Heart left ventricle (tissue), 16 donors: ENCODE data around the gene ATP2B2. TPM values are rescaled to one million over a fixed set of nuclear protein-coding genes. Genes with fewer than 3 reads are reported as not detected.

ENCODE experiments used
- ATAC-seq, 4 donors: fragments of 200-7000 bp; cut with Tn5 transposase; one replicate each; pipeline ENCODE4 v1.9.1; 2020 to 2022; ENCODE audit warnings: moderate library complexity in 4 of 4, mild to moderate bottlenecking in 3 of 4, moderate number of reproducible peaks in 1 of 4
- DNase-seq, 5 donors: peaks; one replicate each; pipeline ENCODE4 v3.0.0-alpha.2; 2020
- H3K27ac ChIP-seq, 12 donors: fragments of 200-600 bp; sonication (generic) in 4 of 12; one replicate each; pipeline versions ENCODE4 v1.5.0 to v1.8.0; 2016 to 2022; ENCODE audit warnings: mild to moderate bottlenecking in 2 of 12
- H3K27me3 ChIP-seq, 9 donors: fragments of 200-600 bp; sonication (generic) in 2 of 9; one replicate each; pipeline versions ENCODE4 v1.5.1 to v1.8.0; 2016 to 2022; ENCODE audit warnings: mild to moderate bottlenecking in 3 of 9
- H3K36me3 ChIP-seq, 9 donors: fragments of 200-600 bp; sonication (generic) in 2 of 9; one replicate each; pipeline versions ENCODE4 v1.5.0 to v1.8.0; 2018 to 2022; ENCODE audit warnings: mild to moderate bottlenecking in 2 of 9
- H3K4me1 ChIP-seq, 12 donors: fragments of 200-600 bp; sonication (generic) in 4 of 12; one replicate each; pipeline versions ENCODE4 v1.5.0 to v1.8.0; 2016 to 2022; ENCODE audit warnings: mild to moderate bottlenecking in 3 of 12
- H3K4me3 ChIP-seq, 12 donors: fragments of 200-600 bp; sonication (generic) in 4 of 12; one replicate each; pipeline versions ENCODE4 v1.5.0 to v1.8.0; 2017 to 2022; ENCODE audit warnings: mild to moderate bottlenecking in 9 of 12, moderate library complexity in 4 of 12
- H3K9me3 ChIP-seq, 12 donors: fragments of 200-600 bp; sonication (generic) in 4 of 12; one replicate each; pipeline versions ENCODE4 v1.5.0 to v1.8.0; 2016 to 2022; ENCODE audit warnings: mild to moderate bottlenecking in 1 of 12
- CTCF ChIP-seq, 12 donors: fragments of 200-600 bp; sonication (generic) in 4 of 12; IDR thresholded peaks; one replicate each; pipeline versions ENCODE4 v1.5.0 to v1.8.0; 2018 to 2022; ENCODE audit warnings: antibody characterized with exemption in 12 of 12, mild to moderate bottlenecking in 5 of 12
- POLR2A ChIP-seq, 2 donors: fragments of 450-650 bp; IDR thresholded peaks; one replicate each; pipeline ENCODE4 v1.6.1; 2017; ENCODE audit warnings: antibody characterized with exemption in 2 of 2, mild to moderate bottlenecking in 2 of 2, moderate library complexity in 2 of 2
- WGBS, 4 donors: extraction: QIAGEN DNeasy Blood & Tissue Kit in 2 of 4; methylation state at CpG; one replicate each; pipeline versions ENCODE4 v1.1.5 to v1.1.7; 2013 to 2018; 5-methylcytosine and 5-hydroxymethylcytosine counted together
- intact Hi-C, 10 donors: fragments of 100-400 bp; cut with DNase I; formaldehyde crosslinking; loops; one replicate each; pipeline versions ENCODE4 v1.11.1 to v1.14.2; 2022
- polyA plus RNA-seq, 2 donors: library from polyadenylated mRNA; stranded (reverse); fragments of 200-250 nt; gene quantifications; one replicate each; pipeline ENCODE4 v1.2.3, GENCODE V29; 2013
- total RNA-seq, 9 donors: library from RNA; depleted of rRNA in 2 of 9; stranded (reverse); fragments of >200 nt in 2 of 9; fragmentation: NEBNext Ultra II Directional in 3 of 9; extraction: Animal tissue kit (Norgen Biotek cat#: 25700) in 3 of 9; gene quantifications; one replicate each; pipeline versions ENCODE4 v1.1.0 to v1.2.4, GENCODE V29; 2016 to 2023
- donor health status: ischemic (EF 13 %, LVEDD 7.1; RV severe dilation, severe dysfunction).
- donor health status: healthy with polysubstance abuse.
- donor health status: DM: no; HTN: yes; CAD: no.
- donor health status: DM: no; HTN: no; CAD: no.
- donor health status: ischemic (EF 25% LVEDD 6.9; RV normal size, moderate dysfunction).
- donor health status: ischemic (EF 25% LVEDD 5.7; RV mildly dilated, moderate dysfunction).
- donor health status: healthy.
- donor health status: DM: yes; HTN: yes; CAD: no.
- donor health status: ischemic (EF 35%, LVEDD 5.7; RV mildly dilated, moderate dysfunction).
- donor health status: nonischemic (EF 11% LVEDD 7.7; RV severe dilation, severe dysfunction).
- donor health status: DM: yes; HTN: yes; CAD: no.
- donor health status: PGD.
- donor health status: ischemic (EF 29% LVEDD 5.4; RV normal size, mild dysfunction).
- donor health status: nonischemic (EF 23%, LVEDD 6.1; RV moderate dilation, normal function).

ATP2B2 gene
- total and polyA plus RNA-seq, 11 donors: 0.01 to 0.35 (median 0.12) TPM; not detected in 3

- 85 to 92% (median 88%) methylated on average over 15 of the region's 15 CpGs for WGBS, 4 donors
- H3K4me1 ChIP-seq: peaks cover 0 to 18% (median 4%) of the 10 kb centered on the region in 12 donors
- TF ChIP-seq CTCF (IDR thresholded peaks at IDR 0.05) (no peak), POLR2A (IDR thresholded peaks at IDR 0.05) (no peak)
- no peak overlapping the region for H3K27ac ChIP-seq
- intact Hi-C loops: no loop called here
- H3K4me3 ChIP-seq: no peak overlapping the region
- ATAC-seq: no peak
- H3K27me3 ChIP-seq: no peaks in the 10 kb centered on the region
- H3K9me3 ChIP-seq: no peaks in the 10 kb centered on the region
- no peak for DNase-seq
- H3K36me3 ChIP-seq: no peaks in the 10 kb centered on the region
These were observed 126.2 kb downstream of the ATP2B2 start for GRCh38 chr3:10379161-10379560.

GRCh38 chr3:10378742-10379141, 126.6 kb downstream of the ATP2B2 start:
- peaks cover 0 to 19% (median 4%) of the 10 kb centered on the region in 12 donors for H3K4me1 ChIP-seq
- no peak for ATAC-seq

GRCh38 chr3:10378246-10378645, 127.1 kb downstream of the ATP2B2 start:
- ATAC-seq (no peak), DNase-seq (no peak)
- TF ChIP-seq POLR2A (IDR thresholded peaks at IDR 0.05) (no peak), CTCF (IDR thresholded peaks at IDR 0.05) (no peak)
- Histone ChIP-seq H3K9me3 (no peaks in the 10 kb centered on the region), H3K36me3 (no peaks in the 10 kb centered on the region), H3K27ac (no peak overlapping the region), H3K27me3 (no peaks in the 10 kb centered on the region), H3K4me3 (no peak overlapping the region), H3K4me1 (peaks cover 0 to 19% (median 4%) of the 10 kb centered on the region in 12 donors)
- intact Hi-C loops: no loop called here
- WGBS, 4 donors: 73 to 84% (median 83%) methylated on average over 14 to 16 of the region's 16 CpGs

More at GRCh38 chr3:10378742-10379141, 126.6 kb downstream of the ATP2B2 start:
- intact Hi-C loops: no loop called here
- Histone ChIP-seq H3K27ac (no peak overlapping the region), H3K27me3 (no peaks in the 10 kb centered on the region), H3K4me3 (no peak overlapping the region), H3K36me3 (no peaks in the 10 kb centered on the region), H3K9me3 (no peaks in the 10 kb centered on the region)
- WGBS, 4 donors: 83 to 92% (median 89%) methylated on average over 7 of the region's 7 CpGs
- no peak for TF ChIP-seq POLR2A (IDR thresholded peaks at IDR 0.05)
- DNase-seq: no peak

- intact Hi-C loops: no loop called here
- 20 to 26% (median 25%) methylated on average over 8 to 16 of the region's 16 CpGs for WGBS, 4 donors
- peak in 4 of 5 donors; percentile 60 to 80 (median 70) for DNase-seq
- peaks cover 0 to 19% (median 4%) of the 10 kb centered on the region in 12 donors for H3K4me1 ChIP-seq
- no peaks in the 10 kb centered on the region for H3K36me3 ChIP-seq
- ATAC-seq: peak; percentile 83 to 97 (median 94)
- H3K27me3 ChIP-seq: no peaks in the 10 kb centered on the region
- TF ChIP-seq CTCF (IDR thresholded peaks at IDR 0.05) (no peak), POLR2A (IDR thresholded peaks at IDR 0.05) (no peak)
- peak overlapping the region in 7 of 12 donors; percentile 9 to 66 (median 35) for H3K27ac ChIP-seq
- no peak overlapping the region for H3K4me3 ChIP-seq
- H3K9me3 ChIP-seq: no peaks in the 10 kb centered on the region
These were observed 128.1 kb downstream of the ATP2B2 start for GRCh38 chr3:10377148-10377725.

GRCh38 chr3:10376353-10376752, 129.0 kb downstream of the ATP2B2 start:
- no peak for DNase-seq
- no peaks in the 10 kb centered on the region for H3K36me3 ChIP-seq
- intact Hi-C loops: no loop called here
- H3K27me3 ChIP-seq: no peaks in the 10 kb centered on the region
- H3K27ac ChIP-seq: peak overlapping the region in 2 of 12 donors; percentile 56 to 66
- ATAC-seq: no peak
- H3K4me1 ChIP-seq: peaks cover 0 to 19% (median 4%) of the 10 kb centered on the region in 12 donors
- peaks cover 0 to under 1% (median 0%) of the 10 kb centered on the region in 12 donors for H3K9me3 ChIP-seq
- WGBS, 4 donors: 68 to 79% (median 72%) methylated on average over 3 to 6 of the region's 6 CpGs
- TF ChIP-seq CTCF (IDR thresholded peaks at IDR 0.05) (no peak), POLR2A (IDR thresholded peaks at IDR 0.05) (no peak)
- H3K4me3 ChIP-seq: no peak overlapping the region
